Liver (tissue), 9 donors: Measurements from ENCODE around the gene PCDHGA5. TPM values are rescaled to one million over a fixed set of nuclear protein-coding genes. Genes with fewer than 3 reads are reported as not detected.

Experiments
- DNase-seq: peaks from one replicate; pipeline ENCODE4 v3.0.0-alpha.2; 2017; ENCODE audit warnings: low spot score
- H3K27ac ChIP-seq, 2 donors: one replicate each; pipeline ENCODE4 v1.7.0; 2013; ENCODE audit warnings: inconsistent platforms in 2 of 2, low read length in 2 of 2, control low read depth in 1 of 2, low read depth in 1 of 2, mild to moderate bottlenecking in 1 of 2
- H3K27me3 ChIP-seq, 4 donors: one replicate each; pipeline versions ENCODE4 v1.6.1 to v1.7.0; 2013; ENCODE audit warnings: low read length in 3 of 4, inconsistent platforms in 1 of 4, mild to moderate bottlenecking in 1 of 4, moderate library complexity in 1 of 4; ENCODE audit not compliant: control insufficient read depth in 4 of 4, insufficient read depth in 4 of 4
- H3K36me3 ChIP-seq, 4 donors: one replicate each; pipeline versions ENCODE4 v1.6.1 to v1.7.0; 2013; ENCODE audit warnings: low read length in 3 of 4, mild to moderate bottlenecking in 3 of 4, low read depth in 1 of 4, moderate library complexity in 1 of 4; ENCODE audit not compliant: control insufficient read depth in 4 of 4, insufficient read depth in 3 of 4
- H3K4me1 ChIP-seq, 4 donors: one replicate each; pipeline versions ENCODE4 v1.6.1 to v1.7.0; 2013; ENCODE audit warnings: low read length in 3 of 4, mild to moderate bottlenecking in 3 of 4, moderate library complexity in 1 of 4; ENCODE audit not compliant: control insufficient read depth in 4 of 4, insufficient read depth in 4 of 4
- H3K4me3 ChIP-seq, 3 donors: one replicate each; pipeline versions ENCODE4 v1.6.1 to v1.7.0; 2013; ENCODE audit warnings: low read length in 3 of 3, control low read depth in 1 of 3, low read depth in 1 of 3, mild to moderate bottlenecking in 1 of 3
- H3K9ac ChIP-seq, 2 donors: one replicate each; pipeline ENCODE4 v1.7.0; 2013; ENCODE audit warnings: low read length in 2 of 2, mild to moderate bottlenecking in 2 of 2, moderate library complexity in 2 of 2, control low read depth in 1 of 2, low read depth in 1 of 2
- H3K9me3 ChIP-seq, 4 donors: one replicate each; pipeline versions ENCODE4 v1.6.1 to v1.7.0; 2013; ENCODE audit warnings: low read length in 3 of 4; ENCODE audit not compliant: control insufficient read depth in 4 of 4
- ATF3 ChIP-seq: IDR thresholded peaks from 2 replicates; pipeline ENCODE4 v1.6.1; 2016; ENCODE audit warnings: antibody characterized with exemption
- EGR1 ChIP-seq, 2 donors: IDR thresholded peaks; 2 replicates each; pipeline ENCODE4 v1.6.1; 2016 to 2018; ENCODE audit warnings: antibody characterized with exemption in 2 of 2, low read depth in 2 of 2
- FOXA1 ChIP-seq: IDR thresholded peaks from 2 replicates; pipeline ENCODE4 v1.6.1; 2016; ENCODE audit warnings: antibody characterized with exemption
- FOXA2 ChIP-seq: IDR thresholded peaks from 2 replicates; pipeline ENCODE4 v1.6.1; 2016; ENCODE audit warnings: antibody characterized with exemption
- HNF4A ChIP-seq, 2 donors: conservative IDR thresholded peaks; 2 replicates each; pipeline ENCODE4 v1.6.1; 2016; ENCODE audit warnings: antibody characterized with exemption in 2 of 2, mild to moderate bottlenecking in 2 of 2
- JUND ChIP-seq, 2 donors: IDR thresholded peaks; 2 replicates each; pipeline ENCODE4 v1.6.1; 2016; ENCODE audit warnings: antibody characterized with exemption in 2 of 2
- NR2F2 ChIP-seq: IDR thresholded peaks from 2 replicates; pipeline ENCODE4 v1.6.1; 2016; ENCODE audit warnings: antibody characterized with exemption
- RAD21 ChIP-seq, 2 donors: IDR thresholded peaks; 2 replicates each; pipeline ENCODE4 v1.6.1; 2016; ENCODE audit warnings: antibody characterized with exemption in 2 of 2, mild to moderate bottlenecking in 2 of 2
- RXRA ChIP-seq, 2 donors: IDR thresholded peaks; 2 replicates each; pipeline ENCODE4 v1.6.1; 2017 to 2018; ENCODE audit warnings: antibody characterized with exemption in 2 of 2, mild to moderate bottlenecking in 1 of 2
- SP1 ChIP-seq: IDR thresholded peaks from 2 replicates; pipeline ENCODE4 v1.6.1; 2018; ENCODE audit warnings: antibody characterized with exemption, mild to moderate bottlenecking
- TAF1 ChIP-seq: conservative IDR thresholded peaks from 2 replicates; pipeline ENCODE4 v1.6.1; 2016; ENCODE audit warnings: antibody characterized with exemption, mild to moderate bottlenecking
- YY1 ChIP-seq: IDR thresholded peaks from 2 replicates; pipeline ENCODE4 v1.6.1; 2016; ENCODE audit warnings: antibody characterized with exemption, mild to moderate bottlenecking
- ZBTB33 ChIP-seq: IDR thresholded peaks from 2 replicates; pipeline ENCODE4 v1.6.1; 2016; ENCODE audit warnings: antibody characterized with exemption
- WGBS: extraction: QIAGEN DNeasy Blood & Tissue Kit; methylation state at CpG from one replicate; pipeline ENCODE4 v1.1.7; 2013; 5-methylcytosine and 5-hydroxymethylcytosine counted together
- polyA plus RNA-seq, 2 donors: library from polyadenylated mRNA; stranded (reverse) in 1 of 2; unstranded in 1 of 2; fragments of 200-250 nt in 1 of 2; fragments of >200 nt in 1 of 2; fragmentation: Nextera tagmentation in 1 of 2; extraction: Ambion mirVana in 1 of 2; gene quantifications; one replicate each; pipeline versions ENCODE4 v1.2.1 to v1.2.3, GENCODE V29; 2013 to 2015
- total RNA-seq, 2 donors: library from RNA; depleted of rRNA; stranded (reverse); fragments of >200 nt; gene quantifications; one replicate each; pipeline ENCODE4 v1.2.3, GENCODE V29; 2014
- TF ChIP-seq, protein P1 (sequence below): fragments of 150-350 bp; IDR thresholded peaks from 2 replicates; pipeline ENCODE4 v1.5.1; 2017; ENCODE audit warnings: improper control_type of control experiment, low read depth, low read length; ENCODE audit not compliant: missing input control
- TF ChIP-seq, protein P2 (sequence below): IDR thresholded peaks from 2 replicates; pipeline ENCODE4 v1.6.1; 2016; ENCODE audit warnings: antibody characterized with exemption
- donor health status: healthy.
- donor health status: healthy.
- donor health status: healthy.
- donor health status: healthy.
- donor health status: healthy.

The PCDHGA5 gene
- total and polyA plus RNA-seq, 4 donors = 0.04 to 0.50 (median 0.09) TPM

- Histone ChIP-seq H3K27me3 (peaks cover 0 to 5% (median 0%) of the 10 kb centered on the region in 4 donors), H3K4me3 (peak overlapping the region in 2 of 3 donors; percentile 44 to 50), H3K9ac (no peak overlapping the region), H3K4me1 (no peaks in the 10 kb centered on the region), H3K36me3 (no peaks in the 10 kb centered on the region), H3K9me3 (peaks cover 35 to 73% (median 53%) of the 10 kb centered on the region in 4 donors), H3K27ac (no peak overlapping the region)
- 30% methylated on average over 69 of the region's 69 CpGs for WGBS
- no peak for DNase-seq
- TF ChIP-seq, protein P1, sequence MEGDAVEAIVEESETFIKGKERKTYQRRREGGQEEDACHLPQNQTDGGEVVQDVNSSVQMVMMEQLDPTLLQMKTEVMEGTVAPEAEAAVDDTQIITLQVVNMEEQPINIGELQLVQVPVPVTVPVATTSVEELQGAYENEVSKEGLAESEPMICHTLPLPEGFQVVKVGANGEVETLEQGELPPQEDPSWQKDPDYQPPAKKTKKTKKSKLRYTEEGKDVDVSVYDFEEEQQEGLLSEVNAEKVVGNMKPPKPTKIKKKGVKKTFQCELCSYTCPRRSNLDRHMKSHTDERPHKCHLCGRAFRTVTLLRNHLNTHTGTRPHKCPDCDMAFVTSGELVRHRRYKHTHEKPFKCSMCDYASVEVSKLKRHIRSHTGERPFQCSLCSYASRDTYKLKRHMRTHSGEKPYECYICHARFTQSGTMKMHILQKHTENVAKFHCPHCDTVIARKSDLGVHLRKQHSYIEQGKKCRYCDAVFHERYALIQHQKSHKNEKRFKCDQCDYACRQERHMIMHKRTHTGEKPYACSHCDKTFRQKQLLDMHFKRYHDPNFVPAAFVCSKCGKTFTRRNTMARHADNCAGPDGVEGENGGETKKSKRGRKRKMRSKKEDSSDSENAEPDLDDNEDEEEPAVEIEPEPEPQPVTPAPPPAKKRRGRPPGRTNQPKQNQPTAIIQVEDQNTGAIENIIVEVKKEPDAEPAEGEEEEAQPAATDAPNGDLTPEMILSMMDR = no peak
- no peak for TF ChIP-seq NR2F2
- no peak for TF ChIP-seq SP1
- TF ChIP-seq JUND (IDR thresholded peaks at IDR 0.05) = no peak
- TF ChIP-seq TAF1 = no peak
- no peak for TF ChIP-seq RXRA (IDR thresholded peaks at IDR 0.05)
- no peak for TF ChIP-seq FOXA1
- TF ChIP-seq ZBTB33 = no peak
- TF ChIP-seq, protein P2, sequence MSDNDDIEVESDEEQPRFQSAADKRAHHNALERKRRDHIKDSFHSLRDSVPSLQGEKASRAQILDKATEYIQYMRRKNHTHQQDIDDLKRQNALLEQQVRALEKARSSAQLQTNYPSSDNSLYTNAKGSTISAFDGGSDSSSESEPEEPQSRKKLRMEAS = no peak
- no peak for TF ChIP-seq ATF3
- no peak for TF ChIP-seq YY1
- TF ChIP-seq EGR1 (IDR thresholded peaks at IDR 0.05; ENCODE audit: low read depth in 2 of 2) = no peak
These were observed 7.9 kb downstream of the PCDHGA5 start for GRCh38 chr5:141371572-141372475.

GRCh38 chr5:141373673-141374317 is 9.8 kb downstream of the PCDHGA5 start, which contains the start of gene PCDHGA6:
Gene PCDHGA6 (plus strand): TSS chr5:141373891. CDS start chr5:141374084, 193 bp downstream.
- no peak within 1 kb of the TSS for H3K9ac ChIP-seq

More at GRCh38 chr5:141373673-141374317, 9.8 kb downstream of the PCDHGA5 start, which contains the start of gene PCDHGA6:
- Histone ChIP-seq H3K4me1 (no peaks in the 10 kb centered on the region), H3K27ac (no peak within 1 kb of the TSS), H3K4me3 (peak within 1 kb of the TSS in 2 of 3 donors; percentile 23 to 46), H3K27me3 (peaks cover 0 to 5% (median 0%) of the 10 kb centered on the region in 4 donors), H3K36me3 (no peaks in the 10 kb centered on the region), H3K9me3 (peaks cover 37 to 83% (median 56%) of the 10 kb centered on the region in 4 donors)
- no peak for TF ChIP-seq HNF4A (conservative IDR thresholded peaks at IDR 0.05)
- no peak for TF ChIP-seq RXRA (IDR thresholded peaks at IDR 0.05)
- TF ChIP-seq FOXA2 = no peak
- no peak for TF ChIP-seq ATF3
- no peak for TF ChIP-seq YY1
- no peak for TF ChIP-seq TAF1
- TF ChIP-seq SP1 = no peak
- TF ChIP-seq, protein P1 = peak; percentile 13
- no peak for TF ChIP-seq FOXA1
- TF ChIP-seq RAD21 (IDR thresholded peaks at IDR 0.05) = peak; percentile 9 to 22
- no peak for TF ChIP-seq EGR1 (IDR thresholded peaks at IDR 0.05; ENCODE audit: low read depth in 2 of 2)
- 20% methylated on average over 27 of the region's 27 CpGs for WGBS
- DNase-seq = no peak
